Stimulated activated CD4-positive, alpha-beta T cell treated with anti-CD3 and anti-CD28 coated beads, Interleukin-2, amount 100 ng/mL, for 48 hours (primary cell): ENCODE data around the gene GOLGA6A.

Experiments
- DNase-seq, 2 donors: peaks; one replicate each; pipeline ENCODE4 v3.0.0-alpha.2; 2020

GOLGA6A gene

GRCh38 chr15:74035121-74036017 is 47.0 kb downstream of the GOLGA6A start:
- no peak for DNase-seq

- DNase-seq, result no peak
Observed at GRCh38 chr15:74034206-74034755, 48.1 kb downstream of the GOLGA6A start.

DNA sequence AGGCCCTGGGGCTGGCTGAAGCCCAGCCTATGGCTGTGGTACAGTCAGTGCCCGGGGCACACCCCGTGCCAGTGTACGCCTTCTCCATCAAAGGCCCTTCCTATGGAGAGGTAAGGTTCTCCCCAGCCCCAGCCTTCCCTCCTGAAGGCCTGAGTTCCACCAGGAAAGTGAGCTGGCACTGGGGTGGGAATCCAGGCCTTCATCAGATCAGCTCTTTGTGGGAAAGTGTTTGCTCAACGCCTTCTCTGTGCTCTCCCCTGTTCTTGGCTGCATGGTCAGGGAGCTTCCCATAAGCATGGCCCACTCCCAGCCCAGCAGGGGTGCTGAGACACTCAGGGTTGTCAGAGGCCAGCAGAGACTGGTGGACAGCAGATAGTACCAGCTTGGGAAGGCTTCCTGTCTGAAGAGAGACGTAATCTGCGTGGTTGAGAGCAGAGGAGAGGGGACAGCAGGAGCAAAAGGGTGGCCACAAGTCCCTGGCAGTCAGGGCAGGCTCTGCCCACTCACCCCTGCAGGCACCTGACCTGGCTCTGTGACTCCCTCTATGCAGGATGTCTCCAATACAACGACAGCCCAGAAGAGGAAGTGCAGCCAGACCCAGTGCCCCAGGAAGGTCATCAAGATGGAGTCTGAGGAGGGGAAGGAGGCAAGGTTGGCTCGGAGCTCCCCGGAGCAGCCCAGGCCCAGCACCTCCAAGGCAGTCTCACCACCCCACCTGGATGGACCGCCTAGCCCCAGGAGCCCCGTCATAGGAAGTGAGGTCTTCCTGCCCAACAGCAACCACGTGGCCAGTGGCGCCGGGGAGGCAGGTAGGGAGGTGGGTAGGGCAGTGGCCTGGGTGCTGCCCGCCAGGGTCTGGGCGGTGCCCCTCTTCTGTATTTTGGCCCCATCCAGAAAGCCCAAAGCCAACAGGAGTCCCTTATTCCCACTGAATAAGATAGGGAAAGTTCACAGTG is 49.5 kb downstream of the GOLGA6A start:
- DNase-seq, result no peak

- no peak for DNase-seq
Observed at GRCh38 chr15:74032046-74032445, 50.3 kb downstream of the GOLGA6A start.

DNA sequence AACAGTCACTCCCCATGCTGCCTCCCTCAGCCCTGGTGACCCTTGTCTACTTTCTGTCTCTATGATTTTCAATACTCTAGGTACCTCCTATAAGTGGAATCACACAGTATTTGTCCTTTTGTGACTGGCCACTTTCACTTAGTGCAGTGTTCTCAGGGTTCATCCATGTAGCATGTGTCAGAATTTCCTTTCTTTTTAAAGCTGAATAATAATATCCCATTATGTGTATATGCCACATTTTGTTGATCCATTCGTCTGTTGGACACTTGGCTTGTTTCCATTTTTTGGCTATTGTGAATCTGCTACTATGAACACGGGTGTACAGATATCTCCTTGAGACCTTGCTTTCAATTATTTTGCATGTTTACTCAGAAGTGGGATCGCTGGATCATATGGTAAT is 53.7 kb downstream of the GOLGA6A start:
- DNase-seq, result no peak

DNA sequence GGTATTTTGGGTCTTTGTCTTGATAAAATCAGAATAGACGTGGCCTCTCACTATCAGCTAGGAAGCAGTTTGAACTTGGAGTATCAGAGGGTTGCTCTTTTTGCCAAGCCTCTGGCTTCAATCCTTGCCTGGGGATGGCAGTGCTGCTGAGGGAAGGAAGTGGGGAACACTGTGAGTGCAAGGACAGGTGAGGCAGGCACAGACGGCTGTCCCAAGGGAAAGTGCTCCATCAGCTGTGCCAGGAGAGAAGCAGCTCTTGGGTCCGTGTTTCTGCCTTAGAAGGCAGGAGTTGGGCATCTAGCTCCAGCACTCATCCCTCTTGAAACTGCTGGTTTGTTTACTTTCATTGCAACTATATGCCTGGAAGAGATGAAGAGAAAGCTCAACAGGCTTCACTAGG is 54.7 kb downstream of the GOLGA6A start:
- DNase-seq, result no peak

GRCh38 chr15:74025436-74025835 is 56.9 kb downstream of the GOLGA6A start:
- DNase-seq, result no peak

DNA sequence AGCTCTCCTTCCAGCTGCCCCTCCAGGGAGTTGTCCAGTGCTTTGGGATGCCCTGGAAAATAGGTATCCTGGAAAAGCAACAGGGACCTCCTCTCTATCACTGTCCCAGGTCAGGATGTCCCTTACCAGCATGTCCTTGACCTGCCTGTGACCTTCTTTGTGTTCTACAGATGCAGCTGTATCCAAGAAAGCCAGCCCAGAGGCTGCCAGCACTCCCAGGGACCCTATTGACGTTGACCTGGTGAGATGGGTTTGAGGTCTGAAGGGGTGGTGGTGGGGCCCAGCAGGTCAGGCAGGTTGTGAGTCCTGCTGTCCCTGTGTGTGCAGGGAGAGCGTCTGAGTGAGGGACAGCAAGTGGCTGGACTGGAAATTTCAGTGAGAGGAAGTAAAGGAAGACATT is 57.7 kb downstream of the GOLGA6A start:
- DNase-seq, result no peak

GRCh38 chr15:74022706-74023470 is 59.5 kb downstream of the GOLGA6A start:
- DNase-seq, result no peak
